ENCODE results near the gene PRDM10.

PRDM10 gene

GRCh38 chr11:130029137-130029536 lies 26.5 kb upstream of the PRDM10 start:
- H3K79me2 ChIP-seq (ENCODE audit: insufficient read depth, low read length): no peaks in the 10 kb centered on the region
- H3K4me1 ChIP-seq (ENCODE audit: insufficient read depth, low read length): no peaks in the 10 kb centered on the region
- no peak overlapping the region for H3K9ac ChIP-seq (ENCODE audit: low read depth, low read length)
- TF ChIP-seq CTCF (IDR thresholded peaks at IDR 0.05; ENCODE audit: borderline replicate concordance, extremely low read depth, low read length, poor library complexity, severe bottlenecking) (no peak), EZH2 (IDR thresholded peaks at IDR 0.05; ENCODE audit: borderline replicate concordance, low read depth, low read length, severe bottlenecking) (no peak)
- H3K4me3 ChIP-seq (ENCODE audit: low read depth in 1 of 2, low read length in 2 of 2): no peak overlapping the region
- no peaks in the 10 kb centered on the region for H3K9me3 ChIP-seq (ENCODE audit: insufficient read depth, low read length, severe bottlenecking)
- no peaks in the 10 kb centered on the region for H3K27me3 ChIP-seq (ENCODE audit: insufficient read depth, low read length, poor library complexity)
- no peaks in the 10 kb centered on the region for H3K36me3 ChIP-seq (ENCODE audit: insufficient read depth, low read length)
- H3K27ac ChIP-seq (ENCODE audit: low read length): no peak overlapping the region
- no peak for DNase-seq
- no peak for ATAC-seq (ENCODE audit: insufficient read depth, low read depth)
- no peak overlapping the region for H2AFZ ChIP-seq (ENCODE audit: low read depth, low read length)
- no peak overlapping the region for H3K4me2 ChIP-seq (ENCODE audit: insufficient read depth, low read length)
- H4K20me1 ChIP-seq (ENCODE audit: insufficient read depth, low read length): no peaks in the 10 kb centered on the region

- Histone ChIP-seq H3K36me3 (ENCODE audit: insufficient read depth, low read length) (no peaks in the 10 kb centered on the region), H2AFZ (ENCODE audit: low read depth, low read length) (no peak overlapping the region), H3K4me1 (ENCODE audit: insufficient read depth, low read length) (no peaks in the 10 kb centered on the region), H3K27ac (ENCODE audit: low read length) (no peak overlapping the region), H3K9me3 (ENCODE audit: insufficient read depth, low read length, severe bottlenecking) (no peaks in the 10 kb centered on the region), H3K4me2 (ENCODE audit: insufficient read depth, low read length) (no peak overlapping the region), H4K20me1 (ENCODE audit: insufficient read depth, low read length) (no peaks in the 10 kb centered on the region), H3K9ac (ENCODE audit: low read depth, low read length) (no peak overlapping the region), H3K4me3 (ENCODE audit: low read depth in 1 of 2, low read length in 2 of 2) (no peak overlapping the region), H3K27me3 (ENCODE audit: insufficient read depth, low read length, poor library complexity) (no peaks in the 10 kb centered on the region), H3K79me2 (ENCODE audit: insufficient read depth, low read length) (no peaks in the 10 kb centered on the region)
- ATAC-seq (ENCODE audit: insufficient read depth, low read depth) (no peak), DNase-seq (no peak)
- TF ChIP-seq EZH2 (IDR thresholded peaks at IDR 0.05; ENCODE audit: borderline replicate concordance, low read depth, low read length, severe bottlenecking) (no peak), CTCF (IDR thresholded peaks at IDR 0.05; ENCODE audit: borderline replicate concordance, extremely low read depth, low read length, poor library complexity, severe bottlenecking) (no peak)
Measured at GRCh38 chr11:130025371-130025770, 22.7 kb upstream of the PRDM10 start.

GRCh38 chr11:130024361-130024760 lies 21.7 kb upstream of the PRDM10 start:
- Histone ChIP-seq H3K27me3 (ENCODE audit: insufficient read depth, low read length, poor library complexity) (no peaks in the 10 kb centered on the region), H3K36me3 (ENCODE audit: insufficient read depth, low read length) (no peaks in the 10 kb centered on the region), H3K4me3 (ENCODE audit: low read depth in 1 of 2, low read length in 2 of 2) (no peak overlapping the region), H3K9me3 (ENCODE audit: insufficient read depth, low read length, severe bottlenecking) (no peaks in the 10 kb centered on the region), H3K4me2 (ENCODE audit: insufficient read depth, low read length) (no peak overlapping the region), H2AFZ (ENCODE audit: low read depth, low read length) (no peak overlapping the region), H4K20me1 (ENCODE audit: insufficient read depth, low read length) (no peaks in the 10 kb centered on the region), H3K79me2 (ENCODE audit: insufficient read depth, low read length) (no peaks in the 10 kb centered on the region), H3K9ac (ENCODE audit: low read depth, low read length) (no peak overlapping the region), H3K27ac (ENCODE audit: low read length) (no peak overlapping the region), H3K4me1 (ENCODE audit: insufficient read depth, low read length) (no peaks in the 10 kb centered on the region)
- no peak for DNase-seq
- TF ChIP-seq CTCF (IDR thresholded peaks at IDR 0.05; ENCODE audit: borderline replicate concordance, extremely low read depth, low read length, poor library complexity, severe bottlenecking) (no peak), EZH2 (IDR thresholded peaks at IDR 0.05; ENCODE audit: borderline replicate concordance, low read depth, low read length, severe bottlenecking) (no peak)
- no peak for ATAC-seq (ENCODE audit: insufficient read depth, low read depth)

GRCh38 chr11:130023204-130023603 lies 20.6 kb upstream of the PRDM10 start:
- H3K27me3 ChIP-seq (ENCODE audit: insufficient read depth, low read length, poor library complexity): no peaks in the 10 kb centered on the region
- no peaks in the 10 kb centered on the region for H4K20me1 ChIP-seq (ENCODE audit: insufficient read depth, low read length)
- H3K4me1 ChIP-seq (ENCODE audit: insufficient read depth, low read length): no peaks in the 10 kb centered on the region
- H3K4me2 ChIP-seq (ENCODE audit: insufficient read depth, low read length): no peak overlapping the region
- H3K36me3 ChIP-seq (ENCODE audit: insufficient read depth, low read length): no peaks in the 10 kb centered on the region
- no peaks in the 10 kb centered on the region for H3K79me2 ChIP-seq (ENCODE audit: insufficient read depth, low read length)
- H3K9me3 ChIP-seq (ENCODE audit: insufficient read depth, low read length, severe bottlenecking): no peaks in the 10 kb centered on the region
- H2AFZ ChIP-seq (ENCODE audit: low read depth, low read length): no peak overlapping the region
- ATAC-seq (ENCODE audit: insufficient read depth, low read depth) (no peak), DNase-seq (no peak)
- H3K27ac ChIP-seq (ENCODE audit: low read length): no peak overlapping the region
- no peak for TF ChIP-seq CTCF (IDR thresholded peaks at IDR 0.05; ENCODE audit: borderline replicate concordance, extremely low read depth, low read length, poor library complexity, severe bottlenecking)
- H3K9ac ChIP-seq (ENCODE audit: low read depth, low read length): no peak overlapping the region
- no peak overlapping the region for H3K4me3 ChIP-seq (ENCODE audit: low read depth in 1 of 2, low read length in 2 of 2)
